C4-2B (cell line): ENCODE results near the gene STIM1.

Source experiments
- H3K27ac ChIP-seq: fragments of 450-650 bp; 2 replicates; pipeline ENCODE4 v1.5.1; 2017
- ZFX ChIP-seq: fragments of 450-650 bp; IDR thresholded peaks from 2 replicates; pipeline ENCODE4 v1.6.1; 2017
- TF ChIP-seq, protein P1 (sequence below): fragments of 450-650 bp; conservative IDR thresholded peaks from 2 replicates; pipeline ENCODE4 v1.5.1; 2017; ENCODE audit warnings: mild to moderate bottlenecking

STIM1 gene

DNA sequence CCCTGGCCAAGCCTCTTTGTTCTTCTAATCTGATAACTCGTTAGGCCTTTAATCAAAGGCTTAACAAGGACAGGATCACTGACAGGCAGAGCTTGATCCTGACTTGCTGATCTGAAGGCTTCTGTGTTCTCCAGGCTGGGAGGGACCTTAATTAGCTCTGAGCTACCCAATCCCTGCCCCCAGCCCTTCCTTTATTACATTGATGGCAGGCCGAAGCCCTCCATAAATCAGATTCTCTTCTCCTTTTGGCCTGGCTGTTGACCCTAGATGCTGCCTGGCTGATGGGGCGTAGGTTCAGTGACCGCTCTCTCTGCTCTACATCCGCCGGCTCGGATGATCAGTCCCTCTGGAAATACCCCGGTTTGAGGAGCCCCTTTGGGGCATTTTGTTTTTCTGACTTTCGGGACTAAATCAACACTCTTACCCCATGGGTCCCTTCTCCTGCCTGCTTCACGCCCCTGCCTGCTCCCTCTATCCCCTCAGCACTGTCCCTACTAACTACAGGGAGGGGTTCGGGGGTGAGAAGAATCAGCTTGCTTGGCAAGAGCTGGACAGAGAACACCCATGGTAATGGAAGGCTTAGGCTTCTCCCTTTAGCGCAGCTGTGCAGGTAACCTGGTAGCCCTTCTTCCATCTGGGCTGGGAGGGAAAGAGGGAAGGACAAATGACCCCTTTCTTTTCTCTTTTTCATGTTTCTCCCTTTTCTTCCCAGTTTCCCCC, 229.1 kb downstream of the STIM1 start:
- H3K27ac ChIP-seq = no peak overlapping the region
- no peak for TF ChIP-seq ZFX
- TF ChIP-seq, protein P1, sequence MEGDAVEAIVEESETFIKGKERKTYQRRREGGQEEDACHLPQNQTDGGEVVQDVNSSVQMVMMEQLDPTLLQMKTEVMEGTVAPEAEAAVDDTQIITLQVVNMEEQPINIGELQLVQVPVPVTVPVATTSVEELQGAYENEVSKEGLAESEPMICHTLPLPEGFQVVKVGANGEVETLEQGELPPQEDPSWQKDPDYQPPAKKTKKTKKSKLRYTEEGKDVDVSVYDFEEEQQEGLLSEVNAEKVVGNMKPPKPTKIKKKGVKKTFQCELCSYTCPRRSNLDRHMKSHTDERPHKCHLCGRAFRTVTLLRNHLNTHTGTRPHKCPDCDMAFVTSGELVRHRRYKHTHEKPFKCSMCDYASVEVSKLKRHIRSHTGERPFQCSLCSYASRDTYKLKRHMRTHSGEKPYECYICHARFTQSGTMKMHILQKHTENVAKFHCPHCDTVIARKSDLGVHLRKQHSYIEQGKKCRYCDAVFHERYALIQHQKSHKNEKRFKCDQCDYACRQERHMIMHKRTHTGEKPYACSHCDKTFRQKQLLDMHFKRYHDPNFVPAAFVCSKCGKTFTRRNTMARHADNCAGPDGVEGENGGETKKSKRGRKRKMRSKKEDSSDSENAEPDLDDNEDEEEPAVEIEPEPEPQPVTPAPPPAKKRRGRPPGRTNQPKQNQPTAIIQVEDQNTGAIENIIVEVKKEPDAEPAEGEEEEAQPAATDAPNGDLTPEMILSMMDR = no peak

DNA sequence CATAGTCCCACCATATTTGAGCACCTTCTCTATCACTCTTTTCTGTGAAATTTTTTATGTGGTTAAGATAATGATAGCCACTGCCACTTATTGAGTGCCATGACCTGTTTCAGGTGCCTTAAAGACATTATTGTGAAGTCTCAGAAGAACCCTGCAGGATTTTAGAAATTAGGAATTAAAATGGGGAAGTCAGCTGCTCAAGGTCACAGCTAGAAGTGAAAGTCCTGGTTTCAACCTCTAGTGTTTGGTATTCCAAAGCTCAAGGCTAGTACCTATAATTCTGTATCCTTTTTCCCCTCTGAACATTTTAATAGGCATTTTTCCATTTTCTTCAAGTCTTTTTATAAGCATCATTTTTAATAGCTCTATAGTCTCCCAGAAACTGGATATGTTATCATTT, 230.1 kb downstream of the STIM1 start:
- no peak for TF ChIP-seq ZFX
- TF ChIP-seq, protein P1 = no peak
- no peak overlapping the region for H3K27ac ChIP-seq

DNA sequence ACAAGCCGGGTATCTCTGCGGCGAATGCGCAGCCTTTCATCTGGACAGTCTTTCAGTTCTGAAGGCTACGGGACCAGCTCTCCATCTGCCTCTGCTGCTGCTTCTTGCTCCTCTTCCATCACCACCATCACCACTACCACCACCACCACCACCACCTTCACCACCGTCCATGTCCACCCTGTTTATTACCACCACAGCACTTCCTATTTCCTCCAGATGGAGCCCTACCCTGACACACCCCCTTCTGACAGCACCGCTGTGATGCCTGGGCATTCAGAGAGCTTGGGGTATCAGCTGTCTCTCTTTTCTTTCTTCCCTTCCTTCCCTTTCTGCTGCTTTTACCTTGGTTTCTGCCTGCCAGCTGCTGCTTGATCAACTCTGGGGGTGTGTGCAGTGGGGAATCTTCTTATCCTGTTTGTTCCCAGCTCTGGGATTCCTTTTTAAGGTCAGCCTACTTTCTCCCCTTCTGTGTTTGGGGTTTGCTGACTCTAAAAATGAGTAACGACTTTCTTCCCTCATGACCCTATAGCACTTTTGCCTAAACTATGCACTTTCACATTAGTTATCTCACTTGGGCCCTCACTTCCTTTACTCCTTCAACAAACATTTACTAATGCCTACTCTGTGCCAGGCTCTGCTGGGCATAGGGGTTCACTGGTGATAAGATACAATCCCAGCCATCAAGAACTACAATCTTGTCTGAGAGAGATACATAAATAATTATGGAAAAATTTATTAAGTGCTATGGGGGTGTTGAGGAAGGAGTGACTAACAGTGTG, 231.3 kb downstream of the STIM1 start:
- TF ChIP-seq, protein P1 = no peak
- TF ChIP-seq ZFX = no peak
- no peak overlapping the region for H3K27ac ChIP-seq

DNA sequence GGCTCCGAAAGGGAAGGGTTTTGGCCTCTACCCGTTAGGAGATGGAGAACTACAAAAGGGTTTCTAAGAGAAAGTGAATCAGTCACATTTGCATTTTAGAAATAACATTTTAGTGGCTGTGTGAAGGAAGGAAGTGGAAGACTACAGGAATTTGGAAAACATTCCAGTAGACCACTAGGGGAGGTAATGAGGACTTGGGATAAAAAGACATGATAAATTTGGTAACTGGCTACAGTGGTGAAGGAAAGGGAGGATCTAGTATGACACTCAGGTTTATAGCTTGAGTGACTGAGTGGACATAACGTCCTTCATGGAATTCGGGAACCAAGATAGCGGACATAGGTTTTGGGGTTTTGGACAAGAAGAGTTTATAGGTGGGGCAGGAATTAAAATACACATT, 232.1 kb downstream of the STIM1 start:
- no peak for TF ChIP-seq ZFX
- TF ChIP-seq, protein P1 = no peak; the same call in 1 of the 2 replicates
- H3K27ac ChIP-seq = no peak overlapping the region

DNA sequence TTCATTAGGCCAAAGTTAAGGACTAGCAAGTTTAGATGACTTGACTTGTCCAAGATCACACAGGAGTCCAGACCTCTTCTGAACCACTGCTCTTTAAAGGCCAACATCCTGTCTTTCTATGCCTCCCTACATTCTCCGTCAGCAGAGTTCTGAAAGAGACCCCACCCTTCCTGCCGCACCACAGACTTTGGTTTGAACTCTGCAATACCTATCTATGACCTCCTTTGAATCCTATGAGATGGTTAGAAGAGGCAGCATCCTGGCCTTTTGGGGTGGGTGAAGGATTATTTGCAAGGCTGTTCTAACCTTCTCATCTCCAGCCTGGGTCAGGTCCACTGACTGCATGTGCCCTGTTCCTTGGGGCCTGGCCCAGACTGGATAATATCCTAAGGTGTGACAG, 234.8 kb downstream of the STIM1 start:
- H3K27ac ChIP-seq = no peak overlapping the region
- TF ChIP-seq ZFX = no peak
- TF ChIP-seq, protein P1 = no peak

DNA sequence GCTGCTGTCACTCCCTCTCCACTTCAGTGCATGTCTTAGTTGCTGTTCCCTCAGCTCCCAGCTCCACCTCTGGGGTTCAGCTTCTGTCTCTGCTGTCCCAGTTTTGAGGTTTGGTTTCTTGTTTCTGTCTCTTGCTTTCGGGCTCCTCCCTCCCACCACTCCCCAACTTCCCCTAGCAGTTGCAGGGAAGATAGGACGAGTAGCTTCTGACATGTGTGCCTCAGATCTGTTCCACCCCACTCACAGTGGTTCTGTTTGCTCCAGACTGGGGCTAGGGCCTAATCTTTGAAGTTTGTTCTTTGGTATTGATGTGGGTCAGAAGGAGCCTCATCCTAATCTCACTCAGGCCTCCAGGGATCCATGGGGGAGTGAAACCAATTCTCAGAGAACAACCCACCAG, 236.6 kb downstream of the STIM1 start:
- TF ChIP-seq, protein P1 = no peak
- TF ChIP-seq ZFX = no peak
- H3K27ac ChIP-seq = no peak overlapping the region

DNA sequence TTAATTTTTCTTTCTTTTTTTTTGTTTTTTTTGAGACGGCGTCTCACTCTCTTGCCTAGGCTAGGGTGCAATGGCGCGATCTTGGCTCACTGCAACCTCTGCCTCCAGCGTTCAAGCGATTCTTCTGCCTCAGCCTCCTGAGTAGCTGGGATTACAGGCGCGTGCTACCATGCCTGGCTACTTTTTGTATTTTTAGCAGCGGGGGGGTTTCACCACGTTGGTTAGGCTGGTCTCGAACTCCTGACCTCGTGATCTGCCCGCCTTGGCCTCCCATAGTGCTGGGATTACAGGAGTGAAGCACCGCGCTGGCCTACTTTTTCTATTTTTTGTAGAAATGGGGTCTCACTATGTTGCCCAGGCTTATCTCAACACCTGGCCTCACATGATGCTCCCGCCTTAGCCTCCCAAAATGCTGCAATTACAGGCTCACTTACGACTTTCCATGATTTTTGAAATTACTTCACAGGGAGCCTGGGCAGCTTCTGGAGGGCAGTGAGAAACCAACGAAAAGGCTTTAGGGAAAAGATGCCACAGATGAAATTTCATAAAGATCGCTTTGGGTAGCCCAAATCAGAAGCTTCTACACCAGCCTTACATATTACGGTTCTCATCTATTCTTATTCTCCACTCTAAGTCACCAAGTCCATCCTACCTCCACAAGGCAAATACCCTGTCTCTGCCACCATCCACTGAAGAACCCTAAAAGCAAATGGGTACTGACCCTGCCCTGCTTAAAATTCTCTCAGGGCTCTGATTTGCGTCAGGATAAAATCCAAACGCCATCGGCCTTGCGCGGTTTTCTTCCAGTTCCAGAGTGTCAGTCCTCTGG, 238.3 kb downstream of the STIM1 start:
- TF ChIP-seq, protein P1 = no peak
- peak overlapping the region; percentile 92 for H3K27ac ChIP-seq
